ENCODE measurements around the gene ANO8.
"Not testable (repeated sequence)": the region's sequence is repeated elsewhere in the genome, so short reads cannot be mapped to it uniquely, and the experiment has no call there.

The ANO8 gene

GRCh38 chr19:17334414-17335409, at the start of gene ANO8:
Gene ANO8, minus strand, starts transcription at chr19:17334855. Its CDS starts 185 bp downstream, at chr19:17334670.
- peak; percentile 91 for DNase-seq (ENCODE audit: low read depth)

GRCh38 chr19:17380426-17381138, 45.9 kb upstream of the ANO8 start:
- DNase-seq (ENCODE audit: low read depth): no peak

GRCh38 chr19:17379221-17379631, 44.6 kb upstream of the ANO8 start:
- no peak for DNase-seq (ENCODE audit: low read depth)

- no peak for DNase-seq (ENCODE audit: low read depth)
Observed at GRCh38 chr19:17378271-17378670, 43.6 kb upstream of the ANO8 start.

GRCh38 chr19:17376935-17377600, 42.4 kb upstream of the ANO8 start, which contains the start of gene PLVAP:
Gene PLVAP, minus strand, starts transcription at chr19:17377342. Its CDS starts 54 bp downstream, at chr19:17377288.
- no peak for DNase-seq (ENCODE audit: low read depth)

- DNase-seq (ENCODE audit: low read depth): no peak
Observed at GRCh38 chr19:17370026-17370587, 35.5 kb upstream of the ANO8 start.

GRCh38 chr19:17365361-17365760, 30.7 kb upstream of the ANO8 start:
- no peak for DNase-seq (ENCODE audit: low read depth)

GRCh38 chr19:17363852-17364605, 29.4 kb upstream of the ANO8 start:
- DNase-seq (ENCODE audit: low read depth): not testable (repeated sequence)

- no peak for DNase-seq (ENCODE audit: low read depth)
Observed at GRCh38 chr19:17359905-17360800, 25.5 kb upstream of the ANO8 start.

GRCh38 chr19:17358395-17358794, 23.7 kb upstream of the ANO8 start:
- DNase-seq (ENCODE audit: low read depth): no peak

GRCh38 chr19:17357724-17358123, 23.1 kb upstream of the ANO8 start:
- DNase-seq (ENCODE audit: low read depth): no peak

- no peak for DNase-seq (ENCODE audit: low read depth)
Observed at GRCh38 chr19:17357078-17357666, 22.5 kb upstream of the ANO8 start.

- no peak for DNase-seq (ENCODE audit: low read depth)
Observed at GRCh38 chr19:17353386-17353785, 18.7 kb upstream of the ANO8 start.

GRCh38 chr19:17352608-17353280, 18.1 kb upstream of the ANO8 start:
- DNase-seq (ENCODE audit: low read depth): no peak

- DNase-seq (ENCODE audit: low read depth): no peak
Observed at GRCh38 chr19:17351815-17352435, 17.3 kb upstream of the ANO8 start.

GRCh38 chr19:17348700-17349099, 14.0 kb upstream of the ANO8 start:
- no peak for DNase-seq (ENCODE audit: low read depth)

GRCh38 chr19:17347877-17348276, 13.2 kb upstream of the ANO8 start:
- DNase-seq (ENCODE audit: low read depth): no peak

- no peak for DNase-seq (ENCODE audit: low read depth)
Observed at GRCh38 chr19:17347361-17347760, 12.7 kb upstream of the ANO8 start.

All from stimulated activated CD8-positive, alpha-beta memory T cell treated with anti-CD3 and anti-CD28 coated beads, Interleukin-12 subunit alpha, Interleukin-12 subunit beta, amount 100 ng/mL, for 1 hour (primary cell).